GM19328 (cell line): ENCODE results near the gene SLC2A4.

Experiments
- ATAC-seq: cut with Tn5 transposase; IDR thresholded peaks from one replicate; pipeline ENCODE4 v1.9.1; 2021; ENCODE audit warnings: mild to moderate bottlenecking, moderate library complexity; ENCODE audit not compliant: unreplicated experiment

Gene SLC2A4

DNA sequence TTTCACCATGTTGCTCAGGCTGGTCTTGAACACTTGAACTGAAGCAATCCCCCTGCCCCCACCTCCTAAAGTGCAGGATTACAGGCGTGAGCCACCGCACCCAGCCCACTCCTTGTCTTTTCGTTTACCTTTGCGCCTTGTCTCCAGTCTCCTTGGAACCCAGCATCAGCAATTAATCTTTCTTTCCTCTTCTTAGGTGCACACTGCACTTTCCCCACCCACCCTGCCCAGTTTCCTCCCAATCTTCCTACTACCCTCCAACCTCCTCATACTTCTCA, 17.8 kb upstream of the SLC2A4 start:
- ATAC-seq: no peak

GRCh38 chr17:7266784-7267183, 14.7 kb upstream of the SLC2A4 start:
- ATAC-seq: no peak

DNA sequence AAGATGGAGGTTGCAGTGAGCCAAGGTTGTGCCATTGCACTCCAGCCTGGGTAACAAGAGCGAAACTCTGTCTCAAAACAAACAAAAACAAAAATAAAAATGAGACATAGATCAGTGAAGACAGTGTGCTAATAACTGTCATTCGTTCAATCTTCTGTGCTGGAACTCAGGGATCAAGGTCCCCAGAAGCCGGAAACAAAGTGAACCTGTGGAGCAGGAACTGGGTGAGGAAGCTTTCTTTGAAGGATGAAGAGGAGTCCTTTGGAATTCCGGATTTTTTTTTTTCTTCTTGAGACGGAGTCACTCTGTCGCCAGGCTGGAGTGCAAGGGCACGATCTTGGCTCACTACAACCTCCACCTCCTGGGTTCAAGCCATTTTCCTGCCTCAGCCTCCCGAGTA, 2.1 kb upstream of the SLC2A4 start:
- no peak for ATAC-seq

- peak; percentile 65 for ATAC-seq
Observed at GRCh38 chr17:7280519-7281073, 922 bp upstream of the SLC2A4 start.

DNA sequence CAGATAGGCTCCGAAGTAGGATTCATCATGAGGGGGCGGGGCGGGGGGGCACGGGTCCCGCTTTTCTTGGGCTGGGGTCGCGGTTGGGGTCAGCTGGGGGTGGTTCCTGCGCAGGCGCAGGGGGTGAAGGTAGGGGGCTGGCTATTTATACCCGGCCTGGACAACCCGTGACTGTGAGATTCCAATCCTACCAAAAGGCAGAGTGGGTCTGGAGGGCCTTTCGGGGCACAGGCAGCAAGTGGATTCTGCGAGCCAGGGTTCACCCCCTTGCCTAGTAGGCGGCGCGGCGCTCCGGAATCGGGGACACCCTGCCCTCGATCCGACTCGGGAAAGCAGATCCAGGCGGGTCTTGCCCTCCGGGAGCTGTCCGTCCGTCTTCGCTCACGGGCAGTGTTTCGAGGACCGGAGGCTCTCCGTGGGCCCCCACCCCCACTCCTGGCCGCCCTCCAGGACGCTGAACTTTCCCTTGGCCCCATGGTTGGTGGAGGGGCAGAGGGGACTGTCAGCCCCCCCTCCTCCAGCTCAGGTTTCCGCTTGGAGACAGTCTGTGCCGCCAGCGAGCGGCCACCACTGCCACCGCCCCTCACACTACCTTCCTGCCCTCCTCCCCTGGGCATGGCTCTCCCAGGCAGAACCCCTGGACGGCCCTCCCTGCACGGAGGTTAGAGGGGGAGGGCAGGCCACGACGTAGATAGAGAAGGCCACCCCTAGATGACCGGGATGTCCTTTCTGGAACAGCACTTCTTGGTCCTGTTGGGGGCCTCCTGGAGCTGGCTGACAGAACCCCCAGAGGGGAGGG, 634 bp downstream of the SLC2A4 start:
- ATAC-seq: no peak

- no peak for ATAC-seq
Observed at GRCh38 chr17:7282752-7283321, 1.3 kb downstream of the SLC2A4 start.

GRCh38 chr17:7283471-7284216, 2.1 kb downstream of the SLC2A4 start:
- ATAC-seq: no peak

GRCh38 chr17:7284911-7285310, 3.4 kb downstream of the SLC2A4 start:
- no peak for ATAC-seq

GRCh38 chr17:7285679-7286078, 4.2 kb downstream of the SLC2A4 start:
- ATAC-seq: no peak

DNA sequence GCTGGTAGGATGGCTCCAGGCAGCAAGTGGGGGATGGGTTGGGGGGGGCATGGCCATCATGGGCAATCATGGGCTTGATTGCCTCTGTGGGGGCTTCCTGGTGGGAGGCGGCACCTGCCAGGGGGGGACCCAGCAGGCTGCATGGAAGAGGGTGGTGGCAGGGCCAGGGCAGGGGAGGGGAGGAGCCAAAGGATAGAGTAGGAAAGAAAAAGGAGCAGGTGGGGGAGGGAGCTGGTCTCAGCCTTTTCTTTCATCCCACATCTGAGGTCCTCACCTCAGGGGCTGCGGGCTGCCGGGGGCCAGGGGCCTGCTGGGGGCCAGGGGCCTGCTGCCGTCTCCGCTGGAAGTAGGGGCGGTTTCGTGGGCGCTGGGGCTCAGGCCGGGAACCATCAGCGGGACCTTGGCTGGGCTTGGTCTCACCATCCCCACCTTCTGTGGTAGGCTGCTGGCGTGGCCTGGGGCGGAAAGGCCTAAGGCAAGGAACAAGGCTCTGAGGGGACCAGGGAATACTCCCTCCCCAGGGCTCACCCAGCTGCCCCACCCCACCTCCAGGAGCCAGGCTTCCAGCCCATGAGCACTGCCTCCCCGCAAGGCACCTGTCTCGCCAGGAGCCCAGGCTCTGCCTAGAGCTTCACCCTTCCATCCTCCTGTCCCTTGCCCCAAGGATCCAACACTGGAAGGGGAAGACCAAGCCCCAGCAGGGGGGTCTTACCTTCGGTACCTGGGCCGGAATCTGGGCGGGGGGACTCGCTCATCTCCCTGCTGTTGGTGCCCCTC, 7.9 kb downstream of the SLC2A4 start:
- no peak for ATAC-seq

GRCh38 chr17:7290166-7290565, 8.6 kb downstream of the SLC2A4 start:
- no peak for ATAC-seq

DNA sequence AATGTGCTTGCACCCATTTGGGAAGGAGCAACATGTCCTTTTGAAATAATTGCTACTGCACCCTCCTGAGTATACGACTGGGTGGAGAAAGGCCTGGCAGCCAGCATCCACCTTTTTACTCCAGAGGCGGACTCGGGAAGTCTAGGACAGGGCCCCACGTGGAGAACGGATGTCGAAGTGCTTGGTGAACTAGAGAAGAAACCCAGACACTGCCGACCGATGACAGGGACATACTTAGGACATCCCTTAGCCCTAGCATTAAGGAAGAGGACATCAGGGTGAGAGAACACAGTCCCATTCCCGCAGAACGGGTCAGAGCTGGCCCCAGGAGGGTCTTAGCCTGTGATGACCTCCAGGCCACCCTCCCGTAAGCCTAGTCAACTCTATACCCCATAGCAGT, 9.2 kb downstream of the SLC2A4 start:
- no peak for ATAC-seq

GRCh38 chr17:7292194-7292593, 10.7 kb downstream of the SLC2A4 start:
- ATAC-seq: no peak

- no peak for ATAC-seq
Observed at GRCh38 chr17:7292729-7293128, 11.2 kb downstream of the SLC2A4 start.

DNA sequence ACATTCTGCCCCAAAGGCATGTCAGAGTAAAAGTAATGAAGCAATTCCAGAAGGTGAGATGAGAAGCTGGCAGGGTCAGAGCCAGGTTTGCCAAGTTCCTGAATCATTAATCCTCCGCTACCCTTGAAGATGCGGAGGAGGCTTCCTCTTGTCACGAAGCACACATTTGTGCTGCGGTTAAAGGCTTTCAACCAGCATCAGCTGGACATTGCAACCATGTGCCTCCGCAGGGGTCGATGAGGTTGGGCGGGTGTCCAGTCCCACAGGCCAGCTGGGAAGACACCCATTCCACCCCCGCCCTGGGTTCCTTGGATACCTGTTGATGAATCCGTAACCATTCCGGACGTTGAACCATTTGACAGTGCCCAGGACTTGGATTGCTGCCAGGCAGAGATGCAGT, 11.6 kb downstream of the SLC2A4 start:
- ATAC-seq: no peak

DNA sequence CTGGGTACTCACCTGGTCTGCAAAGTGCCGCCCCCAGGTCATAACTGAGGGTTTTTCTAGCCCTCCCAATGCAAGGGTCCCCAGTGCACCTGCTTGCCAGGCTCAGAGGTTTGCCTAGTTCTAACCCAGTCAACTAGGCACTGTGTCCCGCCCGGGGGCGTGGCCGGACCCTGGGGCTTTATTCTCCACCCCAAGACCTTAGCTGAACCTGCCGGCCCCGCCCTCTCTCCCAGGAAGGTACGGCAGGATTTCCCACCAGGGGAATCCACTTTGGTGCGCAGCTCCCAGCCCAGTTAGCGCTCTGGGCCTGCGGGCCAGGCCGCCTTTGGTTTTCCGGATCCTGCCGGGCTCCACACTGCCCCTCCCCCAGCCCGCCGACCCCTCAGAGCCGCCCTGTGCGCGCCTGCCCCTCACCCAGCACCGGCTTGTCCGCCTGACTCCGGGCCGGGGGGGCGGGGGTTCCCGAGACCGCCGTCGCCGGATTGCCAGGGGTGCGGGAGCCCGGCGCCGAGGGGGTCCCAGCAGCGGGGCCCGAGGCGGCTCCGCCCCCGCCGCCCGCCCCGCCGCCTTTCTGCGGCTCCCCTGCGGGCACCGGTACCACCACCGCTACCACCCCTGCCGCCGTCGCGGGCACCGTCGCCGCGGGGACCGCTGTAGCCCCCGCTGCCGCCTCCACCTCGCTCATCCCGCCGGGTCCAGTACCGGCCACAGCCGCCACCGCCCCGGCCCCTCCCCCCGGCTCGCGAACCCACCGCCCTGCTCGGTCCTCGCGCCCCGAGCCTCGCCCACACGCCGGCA, 12.5 kb downstream of the SLC2A4 start:
- no peak for ATAC-seq

GRCh38 chr17:7294614-7295153, 13.2 kb downstream of the SLC2A4 start, which contains the start of gene YBX2:
Gene YBX2 (minus strand): TSS chr17:7294639. CDS start chr17:7294500, 139 bp downstream.
- no peak for ATAC-seq

DNA sequence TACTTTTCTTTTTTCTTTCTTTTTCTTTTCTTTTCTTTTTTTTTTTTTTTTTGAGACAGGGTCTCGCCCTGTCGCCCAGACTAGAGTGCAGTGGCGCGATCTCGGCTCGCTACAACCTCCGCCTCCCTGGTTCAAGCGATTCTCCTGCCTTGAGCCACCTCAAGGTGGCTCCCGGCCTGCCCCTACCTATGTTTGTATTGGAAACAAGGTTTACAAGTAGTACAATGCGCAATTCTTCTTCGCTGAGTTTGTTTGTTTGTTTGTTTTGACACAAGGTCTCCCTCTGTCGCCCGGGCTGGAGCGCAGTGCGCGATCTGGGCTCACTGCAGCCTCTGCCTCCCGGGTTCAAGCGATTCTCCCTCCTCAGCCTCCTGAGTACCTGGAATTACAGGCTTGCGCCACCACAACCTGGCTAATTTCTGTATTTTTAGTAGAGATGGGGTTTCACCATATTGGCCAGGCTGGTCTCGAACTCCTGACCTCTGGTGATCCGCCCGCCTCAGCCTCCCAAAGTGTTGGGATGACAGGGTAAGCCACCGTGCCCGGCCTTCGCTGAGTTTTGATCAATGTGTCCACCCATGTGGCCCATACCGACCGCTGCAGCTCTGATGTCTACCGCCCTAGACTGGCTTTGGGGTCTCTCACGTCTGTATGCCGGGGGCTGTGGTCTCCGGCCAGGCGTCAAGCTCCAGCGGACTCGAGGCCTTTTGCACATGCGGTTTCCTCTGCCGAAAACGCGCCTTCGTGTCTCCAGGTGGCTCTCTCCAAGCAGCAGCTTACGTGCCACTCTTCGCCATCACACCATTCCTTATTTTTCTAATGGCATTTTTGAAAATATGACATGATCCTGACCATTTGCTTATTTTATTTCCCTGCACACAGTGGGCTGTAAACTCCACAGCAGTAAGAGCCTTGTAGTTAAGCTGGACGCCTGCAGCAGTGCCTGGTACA, 14.0 kb downstream of the SLC2A4 start:
- ATAC-seq: no peak
